Sigmoid colon (tissue), 7 donors: ENCODE results near the gene KCNQ5. TPM values are rescaled to one million over a fixed set of nuclear protein-coding genes. Genes with fewer than 3 reads are reported as not detected.

Experiments used
- DNase-seq: peaks from one replicate; pipeline ENCODE4 v3.0.0-alpha.2; 2019
- H3K27ac ChIP-seq, 4 donors: fragments of 200-600 bp; sonication (generic); one replicate each; pipeline ENCODE4 v1.5.1; 2016 to 2019; ENCODE audit warnings: mild to moderate bottlenecking in 1 of 4
- H3K27me3 ChIP-seq, 3 donors: fragments of 200-600 bp; sonication (generic); one replicate each; pipeline ENCODE4 v1.5.1; 2019; ENCODE audit warnings: mild to moderate bottlenecking in 1 of 3
- H3K36me3 ChIP-seq, 4 donors: fragments of 200-600 bp; sonication (generic); one replicate each; pipeline ENCODE4 v1.5.1; 2016 to 2019
- H3K4me1 ChIP-seq, 4 donors: fragments of 200-600 bp; sonication (generic); one replicate each; pipeline ENCODE4 v1.5.1; 2017 to 2019
- H3K4me3 ChIP-seq, 4 donors: fragments of 200-600 bp; sonication (generic); one replicate each; pipeline ENCODE4 v1.5.1; 2017 to 2019; ENCODE audit warnings: mild to moderate bottlenecking in 2 of 4, moderate library complexity in 1 of 4
- H3K9me3 ChIP-seq, 4 donors: fragments of 200-600 bp in 3 of 4; sonication (generic) in 3 of 4; one replicate each; pipeline versions ENCODE4 v1.5.1 to v1.6.1; 2013 to 2019
- EP300 ChIP-seq, 4 donors: sonication (generic); formaldehyde crosslinking; IDR thresholded peaks; one replicate each; pipeline ENCODE4 v1.6.1; 2017; ENCODE audit warnings: antibody characterized with exemption in 4 of 4
- POLR2A ChIP-seq, 2 donors: fragments of 450-650 bp; IDR thresholded peaks; one replicate each; pipeline ENCODE4 v1.6.1; 2016; ENCODE audit warnings: antibody characterized with exemption in 2 of 2, mild to moderate bottlenecking in 2 of 2, moderate library complexity in 2 of 2
- POLR2AphosphoS5 ChIP-seq, 4 donors: sonication (generic); formaldehyde crosslinking; IDR thresholded peaks; one replicate each; pipeline ENCODE4 v1.6.1; 2017; ENCODE audit warnings: antibody characterized with exemption in 4 of 4
- WGBS, 2 donors: extraction: QIAGEN DNeasy Blood & Tissue Kit; methylation state at CpG; one replicate each; pipeline ENCODE4 v1.1.7; 2013; 5-methylcytosine and 5-hydroxymethylcytosine counted together
- intact Hi-C: fragments of 100-400 bp; cut with DNase I; formaldehyde crosslinking; loops from one replicate; pipeline ENCODE4 v1.15.1; 2023
- polyA plus RNA-seq, 3 donors: library from polyadenylated mRNA; stranded (reverse); fragments of 200-250 nt; gene quantifications; one replicate each; pipeline ENCODE4 v1.2.3, GENCODE V29; 2013
- total RNA-seq, 4 donors: library from RNA; depleted of rRNA; stranded (reverse); fragments of >200 nt; gene quantifications; one replicate each; pipeline ENCODE4 v1.1.0, GENCODE V29; 2016
- TF ChIP-seq, protein P1 (sequence below), 4 experiments: fragments of 450-650 bp in 3 of 4; fragments of 200-600 bp in 1 of 4; IDR thresholded peaks; one replicate each; pipeline ENCODE4 v1.5.1; 2016 to 2019; ENCODE audit warnings: antibody characterized with exemption in 4 of 4, mild to moderate bottlenecking in 3 of 4, moderate library complexity in 2 of 4
- donor health status: healthy with polysubstance abuse.
- donor health status: Bipolar disorder and iron deficiency.
- donor health status: healthy.

Gene KCNQ5
- total and polyA plus RNA-seq, 7 donors, result 0.49 to 2.1 (median 1.1) TPM; not detected in 2

DNA sequence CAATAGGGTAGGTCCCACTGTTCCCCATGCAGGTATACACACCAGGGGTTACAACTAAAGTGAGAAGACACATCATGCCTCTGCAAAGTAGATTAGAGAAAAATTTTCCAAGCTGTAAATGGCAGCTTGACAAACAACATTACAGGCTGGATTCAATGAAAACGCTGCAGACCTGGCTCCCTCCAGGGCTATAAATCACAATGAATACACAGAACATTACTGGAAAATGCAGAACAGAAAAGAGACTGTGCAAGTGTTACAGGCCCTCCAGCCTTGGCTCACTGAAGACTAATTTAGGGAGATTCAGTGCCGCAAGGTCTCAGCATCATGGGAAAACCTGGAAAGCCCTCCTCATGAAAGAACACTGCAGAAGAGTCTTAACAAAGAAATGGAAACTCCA is 395.6 kb downstream of the KCNQ5 start:
- intact Hi-C loops, result no loop called here
- Histone ChIP-seq H3K36me3 (no peaks in the 10 kb centered on the region), H3K27me3 (no peaks in the 10 kb centered on the region), H3K9me3 (no peaks in the 10 kb centered on the region), H3K27ac (no peak overlapping the region), H3K4me1 (peaks cover 0 to 11% (median 6%) of the 10 kb centered on the region in 4 donors), H3K4me3 (no peak overlapping the region)
- TF ChIP-seq POLR2A (IDR thresholded peaks at IDR 0.05) (no peak), POLR2AphosphoS5 (IDR thresholded peaks at IDR 0.05) (no peak), EP300 (IDR thresholded peaks at IDR 0.05) (no peak)
- TF ChIP-seq, protein P1, sequence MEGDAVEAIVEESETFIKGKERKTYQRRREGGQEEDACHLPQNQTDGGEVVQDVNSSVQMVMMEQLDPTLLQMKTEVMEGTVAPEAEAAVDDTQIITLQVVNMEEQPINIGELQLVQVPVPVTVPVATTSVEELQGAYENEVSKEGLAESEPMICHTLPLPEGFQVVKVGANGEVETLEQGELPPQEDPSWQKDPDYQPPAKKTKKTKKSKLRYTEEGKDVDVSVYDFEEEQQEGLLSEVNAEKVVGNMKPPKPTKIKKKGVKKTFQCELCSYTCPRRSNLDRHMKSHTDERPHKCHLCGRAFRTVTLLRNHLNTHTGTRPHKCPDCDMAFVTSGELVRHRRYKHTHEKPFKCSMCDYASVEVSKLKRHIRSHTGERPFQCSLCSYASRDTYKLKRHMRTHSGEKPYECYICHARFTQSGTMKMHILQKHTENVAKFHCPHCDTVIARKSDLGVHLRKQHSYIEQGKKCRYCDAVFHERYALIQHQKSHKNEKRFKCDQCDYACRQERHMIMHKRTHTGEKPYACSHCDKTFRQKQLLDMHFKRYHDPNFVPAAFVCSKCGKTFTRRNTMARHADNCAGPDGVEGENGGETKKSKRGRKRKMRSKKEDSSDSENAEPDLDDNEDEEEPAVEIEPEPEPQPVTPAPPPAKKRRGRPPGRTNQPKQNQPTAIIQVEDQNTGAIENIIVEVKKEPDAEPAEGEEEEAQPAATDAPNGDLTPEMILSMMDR (IDR thresholded peaks at IDR 0.05), result no peak
- 14 to 56% methylated on average over 2 of the region's 2 CpGs for WGBS, 2 donors
- no peak for DNase-seq

DNA sequence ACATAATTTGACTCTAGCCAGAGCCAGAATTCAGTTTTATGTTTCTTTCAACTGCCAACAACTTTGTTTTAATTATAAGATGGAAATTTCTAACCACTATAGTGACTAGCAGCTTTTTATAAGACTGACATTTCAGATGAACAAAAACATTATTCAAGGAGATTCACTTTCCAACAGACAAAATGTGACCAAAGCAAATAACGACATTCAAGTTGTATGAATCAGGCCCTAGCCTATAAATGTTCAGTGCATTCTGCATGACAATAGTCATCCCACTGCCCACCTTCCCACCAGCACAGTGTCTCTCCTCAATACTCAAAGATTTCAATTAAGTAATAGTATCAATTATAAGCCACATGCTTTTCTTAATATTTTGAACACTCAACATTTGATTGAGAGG is 402.7 kb downstream of the KCNQ5 start:
- no peaks in the 10 kb centered on the region for H3K9me3 ChIP-seq
- H3K36me3 ChIP-seq, result no peaks in the 10 kb centered on the region
- H3K4me1 ChIP-seq, result no peaks in the 10 kb centered on the region
- no peak overlapping the region for H3K4me3 ChIP-seq
- intact Hi-C loops, result no loop called here
- H3K27ac ChIP-seq, result no peak overlapping the region
- DNase-seq, result no peak
- TF ChIP-seq POLR2A (IDR thresholded peaks at IDR 0.05), result no peak
- TF ChIP-seq EP300 (IDR thresholded peaks at IDR 0.05), result no peak
- no peak for TF ChIP-seq POLR2AphosphoS5 (IDR thresholded peaks at IDR 0.05)
- TF ChIP-seq, protein P1 (IDR thresholded peaks at IDR 0.05), result no peak
- WGBS, 2 donors, result 77 to 84% methylated on average over 1 of the region's 1 CpG
- H3K27me3 ChIP-seq, result no peaks in the 10 kb centered on the region

DNA sequence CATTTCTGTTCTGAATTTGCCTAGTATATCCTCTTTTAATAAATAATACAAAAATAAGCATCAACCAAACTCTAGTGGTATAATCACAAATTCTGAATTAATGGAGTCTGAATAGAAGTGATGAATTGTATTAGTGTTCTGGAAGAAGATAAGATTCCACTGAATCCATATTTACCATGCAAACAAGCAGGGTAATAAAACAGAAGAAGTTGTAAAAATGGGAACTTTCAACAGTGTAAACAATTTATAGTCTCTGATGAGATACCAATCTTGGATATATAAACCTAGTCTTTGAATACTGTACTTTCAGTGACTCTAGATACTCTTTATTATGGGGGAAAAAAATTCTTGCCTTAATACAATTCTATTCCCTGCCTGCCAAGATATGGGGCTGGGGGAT is 405.8 kb downstream of the KCNQ5 start:
- no peaks in the 10 kb centered on the region for H3K27me3 ChIP-seq
- no peaks in the 10 kb centered on the region for H3K36me3 ChIP-seq
- no peak for TF ChIP-seq EP300 (IDR thresholded peaks at IDR 0.05)
- TF ChIP-seq POLR2AphosphoS5 (IDR thresholded peaks at IDR 0.05), result no peak
- TF ChIP-seq POLR2A (IDR thresholded peaks at IDR 0.05), result no peak
- TF ChIP-seq, protein P1 (IDR thresholded peaks at IDR 0.05), result no peak
- no peak for DNase-seq
- no peaks in the 10 kb centered on the region for H3K4me1 ChIP-seq
- H3K9me3 ChIP-seq, result no peaks in the 10 kb centered on the region
- no peak overlapping the region for H3K4me3 ChIP-seq
- intact Hi-C loops, result no loop called here
- H3K27ac ChIP-seq, result no peak overlapping the region

GRCh38 chr6:73028124-73028766 is 406.4 kb downstream of the KCNQ5 start:
- intact Hi-C loops, result no loop called here
- H3K27ac ChIP-seq, result no peak overlapping the region
- no peaks in the 10 kb centered on the region for H3K4me1 ChIP-seq
- WGBS, 2 donors, result 8 to 29% methylated on average over 8 of the region's 8 CpGs
- no peak for TF ChIP-seq POLR2AphosphoS5 (IDR thresholded peaks at IDR 0.05)
- TF ChIP-seq, protein P1 (IDR thresholded peaks at IDR 0.05), result no peak
- no peak for TF ChIP-seq POLR2A (IDR thresholded peaks at IDR 0.05)
- no peak for TF ChIP-seq EP300 (IDR thresholded peaks at IDR 0.05)
- no peaks in the 10 kb centered on the region for H3K27me3 ChIP-seq
- H3K36me3 ChIP-seq, result no peaks in the 10 kb centered on the region
- DNase-seq, result no peak
- no peaks in the 10 kb centered on the region for H3K9me3 ChIP-seq
- no peak overlapping the region for H3K4me3 ChIP-seq

- H3K27me3 ChIP-seq, result no peaks in the 10 kb centered on the region
- 42 to 76% methylated on average over 2 of the region's 2 CpGs for WGBS, 2 donors
- no peak overlapping the region for H3K4me3 ChIP-seq
- intact Hi-C loops, result no loop called here
- H3K36me3 ChIP-seq, result no peaks in the 10 kb centered on the region
- no peak overlapping the region for H3K27ac ChIP-seq
- TF ChIP-seq EP300 (IDR thresholded peaks at IDR 0.05) (no peak), POLR2A (IDR thresholded peaks at IDR 0.05) (no peak), POLR2AphosphoS5 (IDR thresholded peaks at IDR 0.05) (no peak)
- TF ChIP-seq, protein P1 (IDR thresholded peaks at IDR 0.05), result no peak
- H3K4me1 ChIP-seq, result no peaks in the 10 kb centered on the region
- DNase-seq, result no peak
- no peaks in the 10 kb centered on the region for H3K9me3 ChIP-seq
These were observed 407.1 kb downstream of the KCNQ5 start for GRCh38 chr6:73028893-73029450.
